Stimulated activated CD4-positive, alpha-beta T cell treated with anti-CD3 and anti-CD28 coated beads, TNF-alpha, amount 100 ng/mL, for 4 hours (primary cell): ENCODE data around the gene ARIH2.
"Not testable (repeated sequence)": the region's sequence is repeated elsewhere in the genome, so short reads cannot be mapped to it uniquely, and the experiment has no call there.

Experiments used
- DNase-seq, 3 experiments: peaks; one replicate each; pipeline ENCODE4 v3.0.0-alpha.2; 2020; ENCODE audit warnings: low read depth in 3 of 3

ARIH2 gene

GRCh38 chr3:49004352-49005302 is 86.0 kb downstream of the ARIH2 start:
- no peak for DNase-seq

- DNase-seq = no peak
Observed at GRCh38 chr3:49005303-49005680, 86.7 kb downstream of the ARIH2 start.

GRCh38 chr3:49005998-49006397 is 87.4 kb downstream of the ARIH2 start:
- no peak for DNase-seq

GRCh38 chr3:49006408-49007067 is 87.9 kb downstream of the ARIH2 start:
- DNase-seq = no peak

GRCh38 chr3:49007068-49007770 is 88.6 kb downstream of the ARIH2 start, which contains the start of gene WDR6:
WDR6 (plus strand) TSS chr3:49007391; CDS start chr3:49007432, 41 bp downstream.
- peak; percentile 92 to 94 (median 93) for DNase-seq

GRCh38 chr3:49007771-49008528 is 89.3 kb downstream of the ARIH2 start:
- peak; percentile 84 to 90 (median 89) for DNase-seq

- DNase-seq = not testable (repeated sequence)
Observed at GRCh38 chr3:49008627-49009026, 90.0 kb downstream of the ARIH2 start.

GRCh38 chr3:49009396-49009795 is 90.8 kb downstream of the ARIH2 start:
- DNase-seq = no peak

- no peak for DNase-seq
Observed at GRCh38 chr3:49012441-49013017, 93.9 kb downstream of the ARIH2 start.

- no peak for DNase-seq
Observed at GRCh38 chr3:49013113-49013737, 94.6 kb downstream of the ARIH2 start.

- DNase-seq = no peak
Observed at GRCh38 chr3:49013738-49014660, 95.4 kb downstream of the ARIH2 start.

GRCh38 chr3:49015072-49015471 is 96.4 kb downstream of the ARIH2 start:
- DNase-seq = no peak

- no peak for DNase-seq
Observed at GRCh38 chr3:49015765-49016164, 97.1 kb downstream of the ARIH2 start.

- DNase-seq = no peak
Observed at GRCh38 chr3:49016414-49017228, 98.0 kb downstream of the ARIH2 start.

GRCh38 chr3:49017229-49017970 is 98.8 kb downstream of the ARIH2 start:
- no peak for DNase-seq

- DNase-seq = peak; percentile 17 to 48 (median 33)
Observed at GRCh38 chr3:49017971-49018706, 99.5 kb downstream of the ARIH2 start, which contains the start of gene DALRD3. DALRD3 (minus strand) TSS chr3:49018580; CDS start chr3:49018564, 16 bp downstream.

- no peak for DNase-seq
Observed at GRCh38 chr3:49018707-49019006, 100.0 kb downstream of the ARIH2 start.
